Hematopoietic multipotent progenitor cell treated with erythropoietin and hydrocortisone succinate and interleukin-3 and kit ligand, for 4 days (in vitro differentiated cells): ENCODE data around the gene WNT11.

Experiments
- DNase-seq: peaks from one replicate; pipeline ENCODE4 v3.0.0-alpha.2; 2015

Gene WNT11

GRCh38 chr11:76237000-76237649, 30.8 kb upstream of the WNT11 start:
- DNase-seq = no peak

DNA sequence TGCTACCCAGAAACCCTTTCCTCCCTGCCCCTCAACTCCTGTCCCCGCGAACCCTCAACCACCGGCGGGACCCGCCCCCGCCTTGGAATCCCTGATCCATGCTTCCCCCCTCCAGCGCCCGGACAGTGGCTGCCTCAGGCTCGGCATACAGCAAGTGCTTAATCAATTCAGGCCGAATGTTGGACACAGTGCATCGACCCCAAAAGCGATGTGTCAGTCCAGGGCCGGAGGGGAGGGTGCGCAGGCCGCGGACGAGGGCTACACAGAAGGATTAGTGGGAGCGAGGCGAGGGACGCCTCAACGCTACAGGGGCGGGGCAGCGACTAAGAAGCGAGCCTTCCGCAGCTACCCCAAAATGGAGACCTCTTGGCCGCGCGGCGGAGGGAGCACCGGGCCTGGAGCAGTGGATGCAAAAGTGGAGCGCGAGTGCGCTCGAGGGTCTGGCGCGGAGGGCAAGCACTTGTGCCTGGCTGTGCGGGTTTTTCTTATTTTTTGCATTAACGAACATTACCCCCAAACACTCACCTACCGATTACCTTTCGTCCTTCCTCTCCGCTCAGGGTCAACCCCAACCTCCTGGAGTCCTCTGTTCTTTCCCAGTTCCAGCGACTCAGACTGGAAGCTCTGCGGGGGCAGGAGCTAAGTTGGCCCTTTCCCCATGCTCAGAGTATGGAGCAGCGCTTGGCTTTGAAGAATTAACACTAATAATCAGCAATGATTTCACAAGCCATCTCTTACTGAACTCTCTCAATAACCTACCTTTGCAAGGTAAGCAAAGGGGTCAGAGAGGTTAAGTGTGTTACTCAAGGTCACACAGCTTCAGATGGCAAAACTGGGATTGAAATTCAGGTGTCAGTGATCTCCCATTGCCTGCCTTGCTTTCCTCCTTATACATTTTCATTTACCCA, 30.0 kb upstream of the WNT11 start:
- peak; percentile 90 for DNase-seq

- peak; percentile 98 for DNase-seq
Observed at GRCh38 chr11:76235233-76236091, 29.2 kb upstream of the WNT11 start.

DNA sequence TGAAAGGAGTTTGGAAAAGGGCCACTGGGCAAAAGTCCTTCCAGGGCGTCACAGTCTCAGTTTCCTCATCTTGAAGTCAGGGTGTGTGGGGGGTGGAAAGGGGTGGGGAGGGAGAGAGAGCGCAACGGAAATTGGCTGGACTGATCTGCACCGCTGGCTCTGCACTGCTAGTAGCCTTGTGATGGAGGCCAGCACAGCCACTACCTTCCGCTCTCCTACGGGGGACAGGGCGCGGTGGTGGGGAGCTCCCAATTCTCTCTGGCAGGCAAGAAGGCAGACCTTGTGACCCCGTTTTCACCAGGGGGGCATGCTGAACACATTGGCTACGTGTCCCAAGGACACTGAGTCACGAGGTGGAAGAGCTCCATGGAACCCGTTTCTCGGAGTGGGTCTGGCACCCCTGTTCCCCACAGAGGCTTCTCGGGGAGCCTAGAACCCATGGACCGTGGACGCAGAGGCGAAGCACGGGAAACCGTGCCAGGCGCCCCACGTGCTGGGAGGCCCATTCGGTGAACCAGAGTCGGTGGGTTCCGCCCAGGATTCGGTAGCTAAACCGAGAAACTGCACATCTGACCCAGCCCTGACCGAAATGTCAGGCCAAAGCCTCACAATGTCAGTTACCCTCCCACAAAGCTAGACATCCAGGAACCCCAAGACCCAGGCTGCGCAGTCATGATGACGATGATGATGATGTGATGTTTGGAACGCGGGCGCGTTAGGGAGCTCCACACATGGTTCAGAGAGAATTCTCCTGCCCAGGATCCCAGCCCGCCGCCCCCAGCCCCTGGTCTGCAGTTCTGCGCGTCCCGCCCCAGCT, 28.3 kb upstream of the WNT11 start:
- peak; percentile 81 for DNase-seq

- DNase-seq = peak; percentile 33
Observed at GRCh38 chr11:76234021-76234415, 27.7 kb upstream of the WNT11 start.

- no peak for DNase-seq
Observed at GRCh38 chr11:76233196-76233921, 27.1 kb upstream of the WNT11 start.

DNA sequence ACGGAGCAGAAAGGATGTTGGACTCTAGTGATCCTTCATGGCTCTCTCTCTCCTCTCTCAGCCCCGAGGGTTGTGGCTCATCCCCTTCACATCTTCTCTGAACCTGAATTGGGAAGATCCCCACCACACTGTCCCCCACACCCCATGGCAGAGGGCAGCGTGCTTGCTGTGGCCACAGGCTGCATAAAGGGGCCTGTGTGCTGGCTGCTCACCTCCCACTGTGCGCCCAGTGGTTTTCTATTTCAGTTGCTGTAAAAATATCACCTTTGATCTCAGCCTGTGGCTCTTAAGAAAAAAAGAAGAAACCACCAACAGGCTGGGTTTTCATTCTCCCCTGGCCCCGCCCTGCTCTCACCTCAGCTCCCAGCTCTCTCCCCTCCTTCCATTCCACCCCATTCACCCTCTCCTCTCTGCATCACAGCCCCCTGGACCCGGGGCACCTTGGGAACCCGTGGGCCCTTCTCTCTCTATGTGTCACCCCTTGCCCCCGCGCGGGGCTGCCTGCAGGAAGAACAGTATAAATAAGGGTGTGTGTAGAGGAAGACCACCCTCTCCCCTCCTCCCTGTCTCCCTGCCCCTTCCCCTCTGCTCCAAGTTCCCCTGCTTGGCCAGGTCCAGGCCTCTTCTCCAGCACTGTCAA, 25.8 kb upstream of the WNT11 start:
- DNase-seq = no peak

DNA sequence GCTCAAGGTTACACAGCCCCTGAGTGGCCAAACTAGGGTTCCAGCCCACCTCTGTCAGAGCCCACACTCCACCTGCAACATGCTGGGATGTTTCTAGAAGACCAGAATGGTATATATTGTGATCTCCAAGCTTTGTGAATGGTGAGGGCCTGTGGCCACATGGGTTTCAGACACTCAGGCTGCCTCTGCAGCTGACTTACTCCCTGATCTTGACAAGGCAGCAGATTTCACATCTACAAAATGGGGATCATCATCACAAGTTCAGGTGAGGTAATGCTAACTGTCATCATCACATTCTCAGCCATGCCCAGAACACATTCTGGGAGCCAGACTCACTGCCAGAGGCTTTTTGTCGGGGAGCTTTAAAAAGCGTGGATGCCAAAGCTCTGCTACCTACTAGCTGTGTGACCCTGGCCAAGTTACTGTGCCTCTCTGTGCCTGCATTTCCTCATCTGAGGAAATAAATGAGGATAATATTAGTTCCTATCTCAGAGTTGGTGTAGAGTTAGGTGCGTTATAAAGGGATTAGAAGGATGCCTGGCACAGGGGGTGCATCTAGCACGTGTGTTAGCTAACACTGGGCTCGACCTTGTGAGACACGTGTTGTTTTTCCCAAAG, 24.9 kb upstream of the WNT11 start:
- no peak for DNase-seq

DNA sequence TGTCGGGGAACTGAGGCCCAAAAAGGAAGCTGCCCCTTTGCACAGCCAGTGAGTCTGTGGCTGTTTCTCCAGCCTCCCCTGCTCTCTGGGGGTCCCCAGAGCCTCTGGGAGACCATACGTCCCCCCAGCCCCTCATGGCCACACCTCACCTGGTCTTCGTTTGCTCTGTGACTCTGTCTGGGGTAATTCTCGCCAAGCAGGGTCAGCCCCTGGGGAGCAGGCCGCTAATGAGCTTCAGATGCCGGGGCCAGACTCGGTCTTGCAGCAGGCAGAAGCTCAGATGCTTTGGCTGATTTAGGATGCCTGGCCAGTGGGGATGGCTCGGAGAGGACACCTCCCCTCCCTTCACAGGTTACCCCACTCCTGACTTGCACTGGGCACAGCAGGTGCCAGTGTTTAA, 24.1 kb upstream of the WNT11 start:
- no peak for DNase-seq

- DNase-seq = no peak
Observed at GRCh38 chr11:76229690-76230240, 23.5 kb upstream of the WNT11 start.

GRCh38 chr11:76228875-76229149, 22.5 kb upstream of the WNT11 start:
- DNase-seq = no peak

- DNase-seq = no peak
Observed at GRCh38 chr11:76228071-76228874, 22.0 kb upstream of the WNT11 start.

DNA sequence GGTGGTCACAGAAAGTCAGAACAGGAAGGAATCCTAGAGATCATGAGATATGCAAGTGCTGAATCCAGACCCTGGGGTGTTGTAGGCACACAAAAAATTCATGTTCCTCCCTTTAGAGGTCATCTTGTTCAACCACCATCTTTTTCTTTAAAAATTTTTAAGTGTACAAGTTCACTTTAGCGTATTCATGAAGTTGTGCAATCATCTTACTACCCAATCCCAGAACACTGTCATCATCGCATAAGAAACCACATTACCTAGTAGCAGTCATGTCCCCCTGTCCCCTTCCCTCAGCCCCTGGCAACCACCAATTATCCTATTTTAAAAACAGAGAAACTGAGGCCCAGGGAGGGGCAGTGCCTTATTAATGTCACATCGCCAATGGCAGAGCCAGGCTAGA, 20.3 kb upstream of the WNT11 start:
- DNase-seq = no peak

DNA sequence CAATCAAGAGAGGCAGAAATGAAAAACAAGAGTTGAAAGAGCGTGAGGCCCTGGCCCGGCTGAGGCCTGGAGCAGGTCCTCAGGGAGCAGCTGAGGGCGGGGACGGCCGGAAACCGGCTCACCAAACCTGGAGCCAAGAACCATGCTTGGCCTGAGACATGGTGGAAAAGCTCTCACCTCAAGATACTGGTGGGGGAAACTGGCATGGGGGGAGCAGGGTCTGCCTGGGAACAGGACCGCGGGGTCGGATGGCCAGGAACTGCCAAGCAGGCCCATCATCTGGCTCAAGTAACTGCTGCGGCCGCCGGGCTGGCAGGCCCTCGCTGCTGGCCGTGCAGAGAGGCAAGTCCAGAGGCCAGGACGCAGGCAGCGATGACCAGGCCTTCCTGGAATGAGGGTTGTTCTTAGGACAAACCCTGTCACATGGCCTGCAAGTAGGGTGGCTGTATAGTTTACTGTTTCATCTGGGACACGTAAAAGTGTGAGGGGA, 18.9 kb upstream of the WNT11 start:
- no peak for DNase-seq

GRCh38 chr11:76224461-76225121, 18.3 kb upstream of the WNT11 start:
- DNase-seq = no peak

DNA sequence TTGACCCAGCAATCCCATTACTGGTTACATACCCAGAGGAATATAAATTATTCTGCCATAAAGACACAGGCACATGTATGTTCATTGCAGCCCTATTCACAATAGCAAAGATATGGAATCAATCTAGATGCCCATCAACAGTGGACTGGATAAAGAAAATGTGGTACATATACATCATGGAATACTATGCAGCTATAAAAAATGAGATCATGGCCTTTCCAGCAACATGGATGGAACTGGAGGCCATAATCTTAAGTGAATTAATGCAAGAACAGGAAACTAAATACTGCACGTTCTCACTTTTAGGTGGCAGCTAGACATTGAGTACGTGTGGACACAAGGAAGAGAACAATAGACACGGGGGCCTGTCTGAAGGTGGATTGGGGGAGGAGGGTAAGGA, 15.1 kb upstream of the WNT11 start:
- no peak for DNase-seq

- no peak for DNase-seq
Observed at GRCh38 chr11:76219243-76219642, 12.9 kb upstream of the WNT11 start.

DNA sequence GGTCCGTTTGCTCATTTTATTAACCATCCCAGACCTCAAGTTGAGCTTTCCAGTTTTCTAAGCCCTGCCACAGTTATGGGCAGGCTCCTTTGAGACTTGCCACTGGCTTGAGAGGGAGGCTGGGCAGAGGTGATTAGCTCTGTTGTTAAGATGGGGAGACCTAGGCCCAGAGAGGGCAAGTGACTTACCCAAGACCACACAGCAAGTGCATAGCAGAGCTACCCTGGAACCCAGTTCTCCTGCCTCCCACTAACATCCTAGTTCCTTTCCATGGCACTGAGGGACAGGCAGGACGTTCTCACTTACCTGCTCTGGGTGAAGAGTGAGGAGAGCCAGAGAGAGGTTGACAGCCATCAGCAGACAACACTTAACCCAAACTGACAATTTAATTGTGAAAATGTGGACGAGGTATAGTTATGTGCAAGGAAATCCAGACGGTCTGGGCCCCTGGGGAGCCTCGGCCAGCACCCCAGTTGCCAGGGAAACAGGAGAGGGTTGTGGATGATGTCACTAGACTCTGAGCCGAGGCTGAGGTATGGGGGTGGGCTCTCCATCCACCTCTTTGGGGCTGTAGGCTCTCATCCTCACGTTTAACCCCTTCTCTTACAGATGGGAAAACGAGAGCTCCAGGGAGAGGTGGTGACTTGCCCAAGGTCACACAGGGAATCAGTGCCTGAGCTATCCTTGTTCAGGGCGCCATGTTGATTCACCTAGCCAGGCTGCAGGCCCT, 12.3 kb upstream of the WNT11 start:
- no peak for DNase-seq
